Erythroblast (primary cell): ENCODE results near the gene ZNF358.

Source experiments
- GATA1 ChIP-seq: IDR thresholded peaks from 2 replicates; pipeline ENCODE4 v1.6.1; 2011; ENCODE audit warnings: low read depth, mild to moderate bottlenecking, control low read depth, low read length, moderate library complexity
- POLR2A ChIP-seq: IDR thresholded peaks from 2 replicates; pipeline ENCODE4 v1.6.1; 2011; ENCODE audit warnings: mild to moderate bottlenecking, low read length

- TF ChIP-seq POLR2A = no peak
- no peak for TF ChIP-seq GATA1
These were observed 24.0 kb downstream of the ZNF358 start for GRCh38 chr19:7539827-7540425.
